ENCODE data around the gene ADIG.

GRCh38 chr20:38547288-38548085, 33.5 kb upstream of the ADIG start:
- TF ChIP-seq, protein P1, sequence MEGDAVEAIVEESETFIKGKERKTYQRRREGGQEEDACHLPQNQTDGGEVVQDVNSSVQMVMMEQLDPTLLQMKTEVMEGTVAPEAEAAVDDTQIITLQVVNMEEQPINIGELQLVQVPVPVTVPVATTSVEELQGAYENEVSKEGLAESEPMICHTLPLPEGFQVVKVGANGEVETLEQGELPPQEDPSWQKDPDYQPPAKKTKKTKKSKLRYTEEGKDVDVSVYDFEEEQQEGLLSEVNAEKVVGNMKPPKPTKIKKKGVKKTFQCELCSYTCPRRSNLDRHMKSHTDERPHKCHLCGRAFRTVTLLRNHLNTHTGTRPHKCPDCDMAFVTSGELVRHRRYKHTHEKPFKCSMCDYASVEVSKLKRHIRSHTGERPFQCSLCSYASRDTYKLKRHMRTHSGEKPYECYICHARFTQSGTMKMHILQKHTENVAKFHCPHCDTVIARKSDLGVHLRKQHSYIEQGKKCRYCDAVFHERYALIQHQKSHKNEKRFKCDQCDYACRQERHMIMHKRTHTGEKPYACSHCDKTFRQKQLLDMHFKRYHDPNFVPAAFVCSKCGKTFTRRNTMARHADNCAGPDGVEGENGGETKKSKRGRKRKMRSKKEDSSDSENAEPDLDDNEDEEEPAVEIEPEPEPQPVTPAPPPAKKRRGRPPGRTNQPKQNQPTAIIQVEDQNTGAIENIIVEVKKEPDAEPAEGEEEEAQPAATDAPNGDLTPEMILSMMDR (IDR thresholded peaks at IDR 0.05), result no peak
- TF ChIP-seq POLR2A (IDR thresholded peaks at IDR 0.05), result no peak
